ENCODE results near the gene DDB1. TPM values are rescaled to one million over a fixed set of nuclear protein-coding genes. Genes with fewer than 3 reads are reported as not detected.
A peak's percentile ranks its signal among the peaks of the same experiment; 100 is the strongest.

Gene DDB1
- total and polyA plus RNA-seq, 2 of the 13 experiments (the other 11 are each of a cell fraction or from before 2014, with no cell fraction given) = 217 to 266 TPM

DNA sequence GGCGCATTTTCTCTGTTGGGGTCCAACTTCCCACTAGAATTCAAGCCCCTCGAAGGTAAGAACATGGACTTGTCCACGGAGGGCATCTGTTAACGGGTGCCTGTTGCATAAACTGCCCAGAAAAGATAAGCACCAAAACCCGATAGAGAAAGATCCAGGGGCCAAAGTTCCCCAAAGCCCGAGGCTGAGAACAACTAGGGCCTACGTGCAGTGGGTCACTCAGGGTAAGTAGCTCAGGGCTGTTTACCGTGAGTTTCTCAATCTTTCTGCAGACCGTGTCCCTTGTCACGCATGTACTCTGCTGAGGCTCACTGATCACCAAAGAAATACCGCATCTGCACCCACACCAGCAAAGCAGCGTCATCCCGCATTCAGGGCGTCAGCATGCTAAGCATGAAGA, 67.5 kb downstream of the DDB1 start (continued):
- TF ChIP-seq, protein P1, sequence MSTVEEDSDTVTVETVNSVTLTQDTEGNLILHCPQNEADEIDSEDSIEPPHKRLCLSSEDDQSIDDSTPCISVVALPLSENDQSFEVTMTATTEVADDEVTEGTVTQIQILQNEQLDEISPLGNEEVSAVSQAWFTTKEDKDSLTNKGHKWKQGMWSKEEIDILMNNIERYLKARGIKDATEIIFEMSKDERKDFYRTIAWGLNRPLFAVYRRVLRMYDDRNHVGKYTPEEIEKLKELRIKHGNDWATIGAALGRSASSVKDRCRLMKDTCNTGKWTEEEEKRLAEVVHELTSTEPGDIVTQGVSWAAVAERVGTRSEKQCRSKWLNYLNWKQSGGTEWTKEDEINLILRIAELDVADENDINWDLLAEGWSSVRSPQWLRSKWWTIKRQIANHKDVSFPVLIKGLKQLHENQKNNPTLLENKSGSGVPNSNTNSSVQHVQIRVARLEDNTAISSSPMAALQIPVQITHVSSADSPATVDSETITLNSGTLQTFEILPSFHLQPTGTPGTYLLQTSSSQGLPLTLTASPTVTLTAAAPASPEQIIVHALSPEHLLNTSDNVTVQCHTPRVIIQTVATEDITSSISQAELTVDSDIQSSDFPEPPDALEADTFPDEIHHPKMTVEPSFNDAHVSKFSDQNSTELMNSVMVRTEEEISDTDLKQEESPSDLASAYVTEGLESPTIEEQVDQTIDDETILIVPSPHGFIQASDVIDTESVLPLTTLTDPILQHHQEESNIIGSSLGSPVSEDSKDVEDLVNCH (CRISPR knock-in tag; IDR thresholded peaks at IDR 0.05) = no peak
- TF ChIP-seq, protein P2, sequence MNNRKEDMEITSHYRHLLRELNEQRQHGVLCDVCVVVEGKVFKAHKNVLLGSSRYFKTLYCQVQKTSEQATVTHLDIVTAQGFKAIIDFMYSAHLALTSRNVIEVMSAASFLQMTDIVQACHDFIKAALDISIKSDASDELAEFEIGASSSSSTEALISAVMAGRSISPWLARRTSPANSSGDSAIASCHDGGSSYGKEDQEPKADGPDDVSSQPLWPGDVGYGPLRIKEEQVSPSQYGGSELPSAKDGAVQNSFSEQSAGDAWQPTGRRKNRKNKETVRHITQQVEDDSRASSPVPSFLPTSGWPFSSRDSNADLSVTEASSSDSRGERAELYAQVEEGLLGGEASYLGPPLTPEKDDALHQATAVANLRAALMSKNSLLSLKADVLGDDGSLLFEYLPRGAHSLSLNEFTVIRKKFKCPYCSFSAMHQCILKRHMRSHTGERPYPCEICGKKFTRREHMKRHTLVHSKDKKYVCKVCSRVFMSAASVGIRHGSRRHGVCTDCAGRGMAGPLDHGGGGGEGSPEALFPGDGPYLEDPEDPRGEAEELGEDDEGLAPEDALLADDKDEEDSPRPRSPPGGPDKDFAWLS (CRISPR knock-in tag; IDR thresholded peaks at IDR 0.05; ENCODE audit: borderline replicate concordance) = no peak
- peak; percentile 55 for TF ChIP-seq FOXA3 (CRISPR knock-in tag; IDR thresholded peaks at IDR 0.05)
- TF ChIP-seq, protein P3, sequence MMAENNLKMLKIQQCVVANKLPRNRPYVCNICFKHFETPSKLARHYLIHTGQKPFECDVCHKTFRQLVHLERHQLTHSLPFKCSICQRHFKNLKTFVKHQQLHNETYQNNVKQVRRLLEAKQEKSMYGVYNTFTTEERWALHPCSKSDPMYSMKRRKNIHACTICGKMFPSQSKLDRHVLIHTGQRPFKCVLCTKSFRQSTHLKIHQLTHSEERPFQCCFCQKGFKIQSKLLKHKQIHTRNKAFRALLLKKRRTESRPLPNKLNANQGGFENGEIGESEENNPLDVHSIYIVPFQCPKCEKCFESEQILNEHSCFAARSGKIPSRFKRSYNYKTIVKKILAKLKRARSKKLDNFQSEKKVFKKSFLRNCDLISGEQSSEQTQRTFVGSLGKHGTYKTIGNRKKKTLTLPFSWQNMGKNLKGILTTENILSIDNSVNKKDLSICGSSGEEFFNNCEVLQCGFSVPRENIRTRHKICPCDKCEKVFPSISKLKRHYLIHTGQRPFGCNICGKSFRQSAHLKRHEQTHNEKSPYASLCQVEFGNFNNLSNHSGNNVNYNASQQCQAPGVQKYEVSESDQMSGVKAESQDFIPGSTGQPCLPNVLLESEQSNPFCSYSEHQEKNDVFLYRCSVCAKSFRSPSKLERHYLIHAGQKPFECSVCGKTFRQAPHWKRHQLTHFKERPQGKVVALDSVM (CRISPR knock-in tag; IDR thresholded peaks at IDR 0.05) = no peak; the same call in 1 of the 2 replicates
- no peak for TF ChIP-seq ZNF446 (CRISPR knock-in tag; IDR thresholded peaks at IDR 0.05)
- TF ChIP-seq, protein P4, sequence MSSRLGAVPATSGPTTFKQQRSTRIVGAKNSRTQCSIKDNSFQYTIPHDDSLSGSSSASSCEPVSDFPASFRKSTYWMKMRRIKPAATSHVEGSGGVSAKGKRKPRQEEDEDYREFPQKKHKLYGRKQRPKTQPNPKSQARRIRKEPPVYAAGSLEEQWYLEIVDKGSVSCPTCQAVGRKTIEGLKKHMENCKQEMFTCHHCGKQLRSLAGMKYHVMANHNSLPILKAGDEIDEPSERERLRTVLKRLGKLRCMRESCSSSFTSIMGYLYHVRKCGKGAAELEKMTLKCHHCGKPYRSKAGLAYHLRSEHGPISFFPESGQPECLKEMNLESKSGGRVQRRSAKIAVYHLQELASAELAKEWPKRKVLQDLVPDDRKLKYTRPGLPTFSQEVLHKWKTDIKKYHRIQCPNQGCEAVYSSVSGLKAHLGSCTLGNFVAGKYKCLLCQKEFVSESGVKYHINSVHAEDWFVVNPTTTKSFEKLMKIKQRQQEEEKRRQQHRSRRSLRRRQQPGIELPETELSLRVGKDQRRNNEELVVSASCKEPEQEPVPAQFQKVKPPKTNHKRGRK (CRISPR knock-in tag; IDR thresholded peaks at IDR 0.05) = no peak
- no peak for TF ChIP-seq ZNF841 (CRISPR knock-in tag; IDR thresholded peaks at IDR 0.05; ENCODE audit: borderline replicate concordance)
- TF ChIP-seq KAT7 (CRISPR knock-in tag; IDR thresholded peaks at IDR 0.05; ENCODE audit: borderline replicate concordance) = no peak
- TF ChIP-seq FOXJ3 (CRISPR knock-in tag; IDR thresholded peaks at IDR 0.05; ENCODE audit: borderline replicate concordance) = 0 out of 2 replicates have a peak, but pooled peaks have one; percentile 31
- TF ChIP-seq ZNF747 (CRISPR knock-in tag; IDR thresholded peaks at IDR 0.05; ENCODE audit: borderline replicate concordance) = 0 out of 2 replicates have a peak, but pooled peaks have one; percentile 35
- no peak for TF ChIP-seq HMGA1 (CRISPR knock-in tag; conservative IDR thresholded peaks at IDR 0.05)
- TF ChIP-seq, protein P5, sequence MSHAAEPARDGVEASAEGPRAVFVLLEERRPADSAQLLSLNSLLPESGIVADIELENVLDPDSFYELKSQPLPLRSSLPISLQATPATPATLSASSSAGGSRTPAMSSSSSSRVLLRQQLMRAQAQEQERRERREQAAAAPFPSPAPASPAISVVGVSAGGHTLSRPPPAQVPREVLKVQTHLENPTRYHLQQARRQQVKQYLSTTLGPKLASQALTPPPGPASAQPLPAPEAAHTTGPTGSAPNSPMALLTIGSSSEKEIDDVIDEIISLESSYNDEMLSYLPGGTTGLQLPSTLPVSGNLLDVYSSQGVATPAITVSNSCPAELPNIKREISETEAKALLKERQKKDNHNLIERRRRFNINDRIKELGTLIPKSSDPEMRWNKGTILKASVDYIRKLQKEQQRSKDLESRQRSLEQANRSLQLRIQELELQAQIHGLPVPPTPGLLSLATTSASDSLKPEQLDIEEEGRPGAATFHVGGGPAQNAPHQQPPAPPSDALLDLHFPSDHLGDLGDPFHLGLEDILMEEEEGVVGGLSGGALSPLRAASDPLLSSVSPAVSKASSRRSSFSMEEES (CRISPR knock-in tag; IDR thresholded peaks at IDR 0.05) = no peak
- no peak for TF ChIP-seq ZNF644 (CRISPR knock-in tag; IDR thresholded peaks at IDR 0.05; ENCODE audit: low read depth)
- no peak for TF ChIP-seq TP53 (CRISPR knock-in tag; conservative IDR thresholded peaks at IDR 0.05)
- TF ChIP-seq MYC (CRISPR knock-in tag; IDR thresholded peaks at IDR 0.05; ENCODE audit: borderline replicate concordance) = no peak
- TF ChIP-seq GLI4 (CRISPR knock-in tag; IDR thresholded peaks at IDR 0.05; ENCODE audit: borderline replicate concordance) = no peak
- TF ChIP-seq CBX5 (CRISPR knock-in tag; IDR thresholded peaks at IDR 0.05; ENCODE audit: borderline replicate concordance) = no peak
- TF ChIP-seq, protein P6, sequence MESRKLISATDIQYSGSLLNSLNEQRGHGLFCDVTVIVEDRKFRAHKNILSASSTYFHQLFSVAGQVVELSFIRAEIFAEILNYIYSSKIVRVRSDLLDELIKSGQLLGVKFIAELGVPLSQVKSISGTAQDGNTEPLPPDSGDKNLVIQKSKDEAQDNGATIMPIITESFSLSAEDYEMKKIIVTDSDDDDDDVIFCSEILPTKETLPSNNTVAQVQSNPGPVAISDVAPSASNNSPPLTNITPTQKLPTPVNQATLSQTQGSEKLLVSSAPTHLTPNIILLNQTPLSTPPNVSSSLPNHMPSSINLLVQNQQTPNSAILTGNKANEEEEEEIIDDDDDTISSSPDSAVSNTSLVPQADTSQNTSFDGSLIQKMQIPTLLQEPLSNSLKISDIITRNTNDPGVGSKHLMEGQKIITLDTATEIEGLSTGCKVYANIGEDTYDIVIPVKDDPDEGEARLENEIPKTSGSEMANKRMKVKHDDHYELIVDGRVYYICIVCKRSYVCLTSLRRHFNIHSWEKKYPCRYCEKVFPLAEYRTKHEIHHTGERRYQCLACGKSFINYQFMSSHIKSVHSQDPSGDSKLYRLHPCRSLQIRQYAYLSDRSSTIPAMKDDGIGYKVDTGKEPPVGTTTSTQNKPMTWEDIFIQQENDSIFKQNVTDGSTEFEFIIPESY (CRISPR knock-in tag; IDR thresholded peaks at IDR 0.05) = peak; percentile 40; the same call in 1 of the 2 replicates
- TF ChIP-seq FOXC1 (CRISPR knock-in tag; IDR thresholded peaks at IDR 0.05; ENCODE audit: borderline replicate concordance) = no peak; the same call in 1 of the 2 replicates
